ENCODE data around the gene CFAP74. TPM values are rescaled to one million over a fixed set of nuclear protein-coding genes. Genes with fewer than 3 reads are reported as not detected.

The CFAP74 gene
- total RNA-seq, 1 donor from 2014 or later, result not detected

- no peaks in the 10 kb centered on the region for H3K36me3 Mint-ChIP-seq (ENCODE audit: low read depth)
- CTCF ChIA-PET, result no interaction called here
These were observed 81.5 kb downstream of the CFAP74 start for GRCh38 chr1:1921901-1922701.

GRCh38 chr1:1921459-1921862, 82.1 kb downstream of the CFAP74 start:
- no peaks in the 10 kb centered on the region for H3K36me3 Mint-ChIP-seq (ENCODE audit: low read depth)
- H3K4me1 Mint-ChIP-seq, result no peaks in the 10 kb centered on the region
- no peaks in the 10 kb centered on the region for H3K9me3 Mint-ChIP-seq
- no peak for DNase-seq
- ChIA-PET CTCF (no interaction called here), POLR2A (no interaction called here)
- no peak for TF ChIP-seq CTCF (IDR thresholded peaks at IDR 0.05)
- intact Hi-C loops (cut with micrococcal nuclease), result no loop called here
- H3K4me3 Mint-ChIP-seq, result no peak overlapping the region
- no peak for ATAC-seq (ENCODE audit: low read depth)
- H3K27me3 Mint-ChIP-seq, result peaks cover 7% of the 10 kb centered on the region
- H3K27ac Mint-ChIP-seq, result no peak overlapping the region

More at GRCh38 chr1:1921901-1922701, 81.5 kb downstream of the CFAP74 start:
- Mint-ChIP-seq H3K4me3 (no peak overlapping the region), H3K9me3 (no peaks in the 10 kb centered on the region), H3K4me1 (no peaks in the 10 kb centered on the region), H3K27me3 (peaks cover 7% of the 10 kb centered on the region), H3K27ac (no peak overlapping the region)
- intact Hi-C loops (cut with micrococcal nuclease), result no loop called here
- ATAC-seq (ENCODE audit: low read depth), result no peak
- POLR2A ChIA-PET, result no interaction called here
- TF ChIP-seq CTCF (IDR thresholded peaks at IDR 0.05), result no peak
- DNase-seq, result no peak

- Mint-ChIP-seq H3K9me3 (no peaks in the 10 kb centered on the region), H3K4me3 (no peak overlapping the region), H3K36me3 (ENCODE audit: low read depth) (no peaks in the 10 kb centered on the region), H3K4me1 (no peaks in the 10 kb centered on the region), H3K27me3 (peaks cover 4% of the 10 kb centered on the region), H3K27ac (no peak overlapping the region)
- POLR2A ChIA-PET, result interaction anchor here (0.8 kb wide), 1 partner anchor 12 kb away, joined by 4 read pairs; no protein-coding TSS in a partner anchor
- DNase-seq (no peak), ATAC-seq (ENCODE audit: low read depth) (no peak)
- intact Hi-C loops (cut with micrococcal nuclease), result no loop called here
- TF ChIP-seq CTCF (IDR thresholded peaks at IDR 0.05), result no peak
- CTCF ChIA-PET, result no interaction called here
These were observed 82.8 kb downstream of the CFAP74 start for GRCh38 chr1:1920608-1921458.

- Mint-ChIP-seq H3K27ac (no peak overlapping the region), H3K36me3 (ENCODE audit: low read depth) (no peaks in the 10 kb centered on the region), H3K4me1 (no peaks in the 10 kb centered on the region), H3K27me3 (peaks cover 4% of the 10 kb centered on the region), H3K4me3 (no peak overlapping the region), H3K9me3 (no peaks in the 10 kb centered on the region)
- intact Hi-C loops (cut with micrococcal nuclease), result no loop called here
- DNase-seq (no peak), ATAC-seq (ENCODE audit: low read depth) (no peak)
- no peak for TF ChIP-seq CTCF (IDR thresholded peaks at IDR 0.05)
- ChIA-PET POLR2A (interaction anchor here (0.8 to 1.1 kb wide), 4 partner anchors 10 to 144 kb away, joined by 3 to 5 read pairs (median 4); no protein-coding TSS in a partner anchor), CTCF (no interaction called here)
These were observed 83.5 kb downstream of the CFAP74 start for GRCh38 chr1:1920057-1920607.

Data from activated B cell treated with CpG ODN at 0.5 μM for 24 hours (primary cell).